HepG2 (cell line): ENCODE measurements around the gene ARID1A. TPM values are rescaled to one million over a fixed set of nuclear protein-coding genes. Genes with fewer than 3 reads are reported as not detected.

ENCODE experiments used
- ATAC-seq: fragments of 200-7000 bp; cut with Tn5 transposase; 3 replicates; pipeline ENCODE4 v1.9.1; 2020; ENCODE audit warnings: mild to moderate bottlenecking, moderate library complexity
- BruUV-seq: library from RNA; stranded (reverse); fragments of 400-500 nt; replicated peaks from 2 replicates; lab custom pipeline; 2021; lab: Mats Ljungman, UMichigan
- CTCF ChIA-PET: fragments of 300-600 bp; formaldehyde crosslinking; extraction: SDS; loops from one replicate; lab custom pipeline; 2021; ENCODE audit warnings: low total read pairs, inconsistent platforms, low intra/inter-chr PET ratio; lab: Yijun Ruan, JAX
- POLR2A ChIA-PET: fragments of 350-600 bp; sonication (Branson Sonifier 250); formaldehyde crosslinking; loops from one replicate; lab custom pipeline; 2020; ENCODE audit warnings: antibody characterized with exemption, inconsistent platforms; lab: Yijun Ruan, JAX
- DNase-seq: peaks from one replicate; pipeline ENCODE4 v3.0.0-alpha.2; 2015; ENCODE audit warnings: low spot score
- FAIRE-seq: peaks from 3 replicates; lab custom pipeline; 2011; peaks lifted over from hg19 to GRCh38; lab: Jason Lieb, UNC
- H2AFZ ChIP-seq: one replicate; pipeline ENCODE4 v1.6.1; 2011; ENCODE audit warnings: low read length, inconsistent platforms
- H3K27ac ChIP-seq: fragments of 300-600 bp; 3 replicates; pipeline ENCODE4 v1.8.0; 2011; ENCODE audit warnings: mixed run types, mild to moderate bottlenecking, mixed read lengths, low read length, inconsistent platforms; ENCODE audit not compliant: insufficient read depth; ENCODE audit errors: extremely low read length
- H3K27me3 ChIP-seq, 2 experiments: fragments of 200-600 bp in 1 of 2; 2 replicates in 1 of 2; 3 replicates in 1 of 2; pipeline versions ENCODE4 v1.6.0 to v1.8.0; 2011; ENCODE audit warnings: low read length in 2 of 2, mild to moderate bottlenecking in 2 of 2, moderate library complexity in 2 of 2, inconsistent platforms in 1 of 2; ENCODE audit not compliant: insufficient read depth in 2 of 2, control insufficient read depth in 1 of 2
- H3K36me3 ChIP-seq, 2 experiments: fragments of 200-600 bp in 1 of 2; replicated peaks in 1 of 2; 2 replicates in 1 of 2; 3 replicates in 1 of 2; pipeline versions ENCODE4 v1.5.1 to v1.8.0; 2011; ENCODE audit warnings: low read length in 2 of 2, inconsistent platforms in 1 of 2; ENCODE audit not compliant: insufficient read depth in 2 of 2, control insufficient read depth in 1 of 2
- H3K4me1 ChIP-seq: 2 replicates; pipeline ENCODE4 v1.5.1; 2012; ENCODE audit warnings: low read length, inconsistent platforms; ENCODE audit not compliant: insufficient read depth
- H3K4me2 ChIP-seq: 2 replicates; pipeline ENCODE4 v1.6.0; 2011; ENCODE audit warnings: low read depth, low read length, inconsistent platforms
- H3K4me3 ChIP-seq, 3 experiments: fragments of 200-600 bp in 1 of 3; sonication (generic), shearing (Covaris generic) in 1 of 3; replicated peaks in 1 of 3; 2 replicates each; pipeline ENCODE4 v1.5.1; 2011 to 2016; ENCODE audit warnings: low read length in 3 of 3, inconsistent platforms in 2 of 3, low read depth in 2 of 3, mild to moderate bottlenecking in 2 of 3, control low read depth in 1 of 3, mixed read lengths in 1 of 3; ENCODE audit not compliant: insufficient read depth in 1 of 3
- H3K79me2 ChIP-seq: one replicate; pipeline ENCODE4 v1.6.1; 2011; ENCODE audit warnings: low read length, inconsistent platforms; ENCODE audit not compliant: insufficient read depth
- H3K9ac ChIP-seq: 2 replicates; pipeline ENCODE4 v1.6.0; 2011; ENCODE audit warnings: mild to moderate bottlenecking, low read depth, low read length, inconsistent platforms; ENCODE audit not compliant: insufficient read depth
- H3K9me3 ChIP-seq: 2 replicates; pipeline ENCODE4 v1.5.1; 2012; ENCODE audit warnings: mild to moderate bottlenecking, low read length
- H4K20me1 ChIP-seq: 2 replicates; pipeline ENCODE4 v1.6.0; 2011; ENCODE audit warnings: inconsistent platforms, mild to moderate bottlenecking, low read length, moderate library complexity; ENCODE audit not compliant: insufficient read depth
- BATF2 ChIP-seq: sonication (generic); formaldehyde crosslinking; IDR thresholded peaks from 2 replicates; pipeline ENCODE4 v1.8.0; 2022; ENCODE audit warnings: mild to moderate bottlenecking, missing genetic modification reagents, moderate library complexity
- HNRNPH1 ChIP-seq: fragments of 200-400 bp; formaldehyde crosslinking; optimal IDR thresholded peaks from 2 replicates; pipeline ENCODE3; 2017; ENCODE audit warnings: mild to moderate bottlenecking, low read depth, low read length
- HNRNPUL1 ChIP-seq: fragments of 200-400 bp; formaldehyde crosslinking; IDR thresholded peaks from 2 replicates; pipeline ENCODE4 v1.6.1; 2017; ENCODE audit warnings: low read depth, mild to moderate bottlenecking, low read length, moderate library complexity
- KAT8 ChIP-seq: IDR thresholded peaks from 2 replicates; pipeline ENCODE4 v1.6.1; 2016; ENCODE audit warnings: missing genetic modification reagents, missing compliant biosample characterization
- MTF2 ChIP-seq: sonication (generic); formaldehyde crosslinking; IDR thresholded peaks from 2 replicates; pipeline ENCODE4 v1.5.0; 2020; ENCODE audit warnings: missing genetic modification reagents, borderline replicate concordance
- PRDM15 ChIP-seq: sonication (generic); formaldehyde crosslinking; IDR thresholded peaks from 2 replicates; pipeline ENCODE4 v1.4.0; 2020; ENCODE audit warnings: missing genetic modification reagents
- YY1 ChIP-seq: IDR thresholded peaks from 2 replicates; pipeline ENCODE4 v1.6.1; 2011; ENCODE audit warnings: low read length, low read depth, moderate library complexity, mild to moderate bottlenecking; ENCODE audit not compliant: insufficient read depth, insufficient replicate concordance
- ZNF224 ChIP-seq: sonication (generic); formaldehyde crosslinking; IDR thresholded peaks from 2 replicates; pipeline ENCODE4 v1.5.0; 2020; ENCODE audit warnings: mild to moderate bottlenecking, missing genetic modification reagents
- ZNF234 ChIP-seq: sonication (generic); formaldehyde crosslinking; conservative IDR thresholded peaks from 2 replicates; pipeline ENCODE4 v1.5.1; 2020; ENCODE audit warnings: mild to moderate bottlenecking, missing genetic modification reagents
- ZNF34 ChIP-seq: sonication (generic); formaldehyde crosslinking; IDR thresholded peaks from 2 replicates; pipeline ENCODE4 v1.4.0; 2020; ENCODE audit warnings: mild to moderate bottlenecking, missing genetic modification reagents, borderline replicate concordance
- ZNF704 ChIP-seq: sonication (generic); formaldehyde crosslinking; IDR thresholded peaks from 2 replicates; pipeline ENCODE4 v1.8.1; 2023; ENCODE audit warnings: mild to moderate bottlenecking, inconsistent platforms, moderate library complexity, missing genetic modification reagents, borderline replicate concordance
- in situ Hi-C: cut with HindIII; loops from 2 replicates; pipeline ENCODE4 v1.10.0; 2017; ENCODE audit warnings: low pct_unique_long_range_greater_than_20kb; ENCODE audit not compliant: extremely low pct_ligation_motif_present
- intact Hi-C: fragments of 100-400 bp; cut with micrococcal nuclease; formaldehyde crosslinking; loops from one replicate; pipeline ENCODE4 v1.10.0; 2022; ENCODE audit not compliant: unreplicated experiment
- polyA plus RNA-seq, 8 experiments: library from polyadenylated mRNA; depleted of rRNA in 3 of 8; stranded (reverse) in 7 of 8; unstranded in 1 of 8; fragments of >200 nt; fragmentation: Illumina TruSeq in 4 of 8; extraction: Trizol in 4 of 8; gene quantifications; 2 replicates each; pipeline versions ENCODE4 v1.2.1 to v1.2.3, GENCODE V29; 2011 to 2016; ENCODE audit warnings: low read depth in 4 of 8, missing spikeins in 1 of 8, mixed read lengths in 1 of 8; ENCODE audit not compliant: insufficient read depth in 1 of 8
- total RNA-seq, 5 experiments: library from RNA; depleted of rRNA; stranded (reverse); fragments of >200 nt; fragmentation: Illumina TruSeq; extraction: Trizol; gene quantifications; 2 replicates each; pipeline ENCODE4 v1.2.3, GENCODE V29; 2016; ENCODE audit warnings: low read depth in 1 of 5

ARID1A gene
- total and polyA plus RNA-seq, 2 of the 13 experiments (the other 11 are each of a cell fraction or from before 2014, with no cell fraction given): 11.9 to 15.9 TPM

- ChIA-PET CTCF (no interaction called here), POLR2A (interaction anchor here (6.4 kb wide), 1 partner anchor 96 kb away, joined by 127 read pairs; the partner anchor contains the start of gene PIGV)
- Histone ChIP-seq H2AFZ (peak overlapping the region; percentile 15), H3K79me2 (peaks cover 7% of the 10 kb centered on the region), H3K4me2 (no peak overlapping the region), H3K4me3 (no peak overlapping the region), H3K27ac (no peak overlapping the region), H3K36me3 (no peaks in the 10 kb centered on the region), H3K9me3 (no peaks in the 10 kb centered on the region), H3K27me3 (no peaks in the 10 kb centered on the region), H3K9ac (no peak overlapping the region), H4K20me1 (no peaks in the 10 kb centered on the region), H3K4me1 (peaks cover 47% of the 10 kb centered on the region)
- TF ChIP-seq ZNF224 (no peak), PRDM15 (CRISPR knock-in tag) (peak; percentile 96), YY1 (peak; percentile 29), HNRNPUL1 (no peak), ZNF34 (no peak), BATF2 (CRISPR knock-in tag) (no peak), ZNF704 (CRISPR knock-in tag) (no peak), MTF2 (no peak), KAT8 (CRISPR knock-in tag) (peak; percentile 26; the same call in 1 of the 2 replicates), HNRNPH1 (no peak), ZNF234 (no peak)
- DNase-seq: no peak
- intact Hi-C loops (loop anchor here (5.0 kb wide), 1 partner anchor 88 kb away; no protein-coding TSS in a partner anchor), in situ Hi-C loops (loop anchor here (5.0 kb wide), 1 partner anchor 97 kb away; the partner anchor contains the start of gene PIGV)
- no peak for FAIRE-seq
- ATAC-seq: no peak
- BruUV-seq: no TSS peak
These were observed 5.2 kb upstream of the ARID1A start for GRCh38 chr1:26690576-26691031.
